ENCODE measurements around the gene UTP11. TPM values are rescaled to one million over a fixed set of nuclear protein-coding genes. Genes with fewer than 3 reads are reported as not detected.

Gene UTP11
- total RNA-seq, 6 experiments from 2014 or later, result 6.8 to 33.1 (median 12.8) TPM

GRCh38 chr1:38043036-38043747 lies 30.7 kb downstream of the UTP11 start:
- peaks cover 10 to 17% of the 10 kb centered on the region in 2 donors for H3K27me3 ChIP-seq
- TF ChIP-seq POLR2A (IDR thresholded peaks at IDR 0.05), result no peak
- TF ChIP-seq CTCF (IDR thresholded peaks at IDR 0.05), result no peak
- 81% methylated on average over 6 of the region's 12 CpGs for WGBS (ENCODE audit: insufficient coverage, low coverage, low lambda C conversion rate, missing lambda C conversion rate)
- ATAC-seq (no peak), DNase-seq (no peak)
- H3K36me3 ChIP-seq, result no peaks in the 10 kb centered on the region
- peaks cover 0 to 7% (median 3%) of the 10 kb centered on the region in 4 donors for H3K4me1 ChIP-seq
- H3K27ac ChIP-seq, result no peak overlapping the region
- intact Hi-C loops (cut with DNase I), result loop anchor here in 1 of 2 donors (10.0 kb wide), 1 partner anchor 102 kb away; no protein-coding TSS in a partner anchor
- H3K4me3 ChIP-seq, result no peak overlapping the region
- no peaks in the 10 kb centered on the region for H3K9me3 ChIP-seq

GRCh38 chr1:38044221-38045215 lies 32.0 kb downstream of the UTP11 start:
- Histone ChIP-seq H3K27ac (no peak overlapping the region), H3K9me3 (no peaks in the 10 kb centered on the region), H3K4me3 (no peak overlapping the region), H3K36me3 (no peaks in the 10 kb centered on the region), H3K4me1 (peaks cover 0 to 7% (median 3%) of the 10 kb centered on the region in 4 donors), H3K27me3 (peaks cover 10 to 17% of the 10 kb centered on the region in 2 donors)
- DNase-seq (no peak), ATAC-seq (no peak)
- TF ChIP-seq CTCF (IDR thresholded peaks at IDR 0.05) (no peak), POLR2A (IDR thresholded peaks at IDR 0.05) (no peak)
- WGBS (ENCODE audit: insufficient coverage, low coverage, low lambda C conversion rate, missing lambda C conversion rate), result 4% methylated on average over 58 of the region's 70 CpGs
- intact Hi-C loops (cut with DNase I), result loop anchor here in 1 of 2 donors (10.0 kb wide), 1 partner anchor 100 kb away; no protein-coding TSS in a partner anchor

GRCh38 chr1:38045401-38046332 lies 33.1 kb downstream of the UTP11 start:
- Histone ChIP-seq H3K27ac (no peak overlapping the region), H3K4me3 (no peak overlapping the region), H3K9me3 (no peaks in the 10 kb centered on the region), H3K4me1 (peaks cover 0 to 7% (median 3%) of the 10 kb centered on the region in 4 donors), H3K27me3 (peaks cover 10 to 17% of the 10 kb centered on the region in 2 donors), H3K36me3 (no peaks in the 10 kb centered on the region)
- intact Hi-C loops (cut with DNase I), result loop anchor here in 1 of 2 donors (10.0 kb wide), 1 partner anchor 99 kb away; no protein-coding TSS in a partner anchor
- DNase-seq (peak in 1 of 3 donors; percentile 29), ATAC-seq (no peak)
- 1% methylated on average over 14 of the region's 115 CpGs for WGBS (ENCODE audit: insufficient coverage, low coverage, low lambda C conversion rate, missing lambda C conversion rate)
- TF ChIP-seq POLR2A (IDR thresholded peaks at IDR 0.05) (no peak), CTCF (IDR thresholded peaks at IDR 0.05) (no peak)
